ENCODE data around the gene GABARAPL2.
"Not testable (repeated sequence)": the region's sequence is repeated elsewhere in the genome, so short reads cannot be mapped to it uniquely, and the experiment has no call there.

The GABARAPL2 gene

GRCh38 chr16:75555213-75555706 lies 10.9 kb upstream of the GABARAPL2 start:
- DNase-seq: peak; percentile 89

DNA sequence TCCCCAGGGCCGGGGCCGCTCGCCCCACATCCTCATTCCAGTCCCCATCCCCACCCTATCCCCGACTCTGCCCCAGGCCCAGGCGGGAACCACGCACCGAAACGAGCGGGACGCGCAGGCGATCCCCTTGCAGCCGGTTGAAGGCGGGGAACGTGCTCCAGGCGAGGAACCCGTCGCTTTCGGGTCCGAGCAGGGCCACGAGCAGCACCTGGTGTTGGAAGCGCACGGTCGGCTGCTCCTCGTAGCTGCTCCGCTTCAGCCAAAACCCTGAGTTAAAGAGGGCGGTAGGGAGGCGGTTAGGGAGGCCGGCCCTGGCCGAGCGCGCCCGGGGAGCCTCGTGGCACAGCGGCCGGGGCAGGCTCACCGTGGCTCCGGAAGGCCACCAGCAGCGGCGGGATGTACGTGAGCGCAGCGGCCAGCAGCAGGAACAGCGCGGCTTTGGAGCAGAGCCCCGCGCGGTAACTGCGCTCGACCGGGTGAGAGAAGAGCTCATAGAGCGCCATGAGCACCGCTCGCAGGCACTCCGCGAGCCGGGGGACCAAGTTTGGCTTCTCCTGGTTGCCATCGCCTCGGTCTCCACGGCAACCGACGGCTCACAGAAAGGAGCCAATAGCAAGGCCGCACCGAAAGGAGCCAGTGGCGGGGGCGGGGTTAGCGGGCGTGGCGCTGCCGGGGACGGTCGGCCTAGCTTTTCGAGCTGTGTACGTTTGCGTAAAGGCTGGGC lies 10.3 kb upstream of the GABARAPL2 start, which contains the start of gene TMEM231:
TSS of gene TMEM231 (minus strand) at position 546 of the 724 bp plus-strand sequence. CDS start at position 503, 43 bp downstream.
- DNase-seq: peak; percentile 97

- no peak for DNase-seq
These were observed 9.7 kb upstream of the GABARAPL2 start for GRCh38 chr16:75556431-75556950.

DNA sequence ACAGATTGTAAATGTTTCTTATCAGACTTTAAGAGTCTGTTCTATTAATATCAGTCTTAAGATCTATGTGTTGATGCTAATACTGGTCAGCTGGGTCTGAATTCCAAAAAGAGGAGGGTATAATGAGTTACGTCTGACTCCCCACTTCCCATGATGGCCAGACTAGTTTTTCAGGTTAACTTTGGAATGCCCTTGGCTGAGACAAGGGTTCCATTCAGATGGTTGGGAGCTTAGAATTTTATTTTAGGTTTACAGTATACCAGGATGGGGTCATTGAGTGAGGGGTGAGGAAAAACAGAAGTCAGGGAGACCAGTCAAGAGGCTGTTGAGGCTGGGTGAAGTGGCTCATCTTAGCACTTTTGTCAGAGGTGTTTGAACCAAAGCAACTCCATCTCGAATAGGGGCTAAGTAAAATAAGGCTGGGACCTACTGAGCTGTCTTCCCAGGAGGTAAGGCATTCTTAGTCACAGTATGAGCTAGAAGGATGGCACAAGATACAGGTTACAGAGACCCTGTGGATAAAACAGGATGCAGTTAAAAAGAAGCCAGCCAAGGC lies 7.3 kb upstream of the GABARAPL2 start:
- no peak for DNase-seq

DNA sequence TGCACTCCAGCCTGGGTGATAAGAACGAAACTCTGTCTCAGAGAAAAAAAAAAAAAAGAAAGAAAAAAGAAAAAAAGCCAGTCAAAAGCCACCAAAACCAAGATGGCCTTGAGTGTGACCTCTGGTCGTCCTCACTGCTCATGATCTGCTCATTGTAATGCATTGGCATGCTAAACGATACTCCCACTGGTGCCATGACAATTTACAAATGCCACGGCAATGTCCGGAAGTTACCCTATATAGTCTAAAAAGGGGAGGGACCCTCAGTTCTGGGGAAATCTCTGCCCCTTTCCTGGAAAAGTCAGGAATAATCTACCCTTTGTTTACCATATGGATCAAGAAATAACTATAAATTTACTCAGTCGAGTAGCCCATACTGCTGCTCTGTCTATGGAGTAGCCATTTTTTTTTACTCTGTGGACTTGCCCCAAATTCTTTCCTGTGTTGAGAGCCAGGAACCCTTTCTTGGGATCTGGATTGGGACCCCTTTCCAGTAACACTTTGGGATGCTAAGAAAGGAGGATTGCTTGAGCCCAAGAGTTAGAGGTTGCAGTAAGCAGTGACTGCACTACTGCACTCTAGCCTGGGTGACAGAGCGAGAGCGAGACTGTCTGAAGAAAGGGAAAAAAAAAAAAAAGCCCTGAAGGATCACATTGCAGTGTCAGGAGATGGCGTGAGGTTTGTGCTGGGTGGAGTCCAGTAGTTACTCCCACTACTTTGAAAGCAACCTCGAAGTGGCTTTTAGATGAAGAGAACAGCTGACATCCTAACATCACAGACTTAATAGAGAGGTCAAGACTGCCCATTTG lies 6.4 kb upstream of the GABARAPL2 start:
- no peak for DNase-seq

DNA sequence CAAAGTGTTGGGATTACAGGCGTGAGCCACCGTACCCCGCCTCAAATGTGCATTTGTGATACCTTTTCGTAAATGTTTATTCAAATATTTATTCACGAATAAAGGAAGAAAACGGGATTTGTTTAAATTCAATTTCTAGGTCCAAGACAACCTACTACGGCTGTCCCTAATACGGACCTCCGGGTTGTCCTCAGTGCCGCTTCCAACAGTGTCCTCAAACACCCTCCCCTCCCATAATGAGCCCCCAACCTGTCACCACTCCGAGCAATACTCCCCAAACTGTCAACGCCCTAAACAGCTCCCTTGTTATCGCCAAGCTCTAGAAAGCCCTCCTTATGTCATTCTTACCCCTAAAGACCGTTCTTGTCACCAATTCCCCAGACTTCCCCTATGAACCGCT lies 539 bp upstream of the GABARAPL2 start:
- DNase-seq: no peak

DNA sequence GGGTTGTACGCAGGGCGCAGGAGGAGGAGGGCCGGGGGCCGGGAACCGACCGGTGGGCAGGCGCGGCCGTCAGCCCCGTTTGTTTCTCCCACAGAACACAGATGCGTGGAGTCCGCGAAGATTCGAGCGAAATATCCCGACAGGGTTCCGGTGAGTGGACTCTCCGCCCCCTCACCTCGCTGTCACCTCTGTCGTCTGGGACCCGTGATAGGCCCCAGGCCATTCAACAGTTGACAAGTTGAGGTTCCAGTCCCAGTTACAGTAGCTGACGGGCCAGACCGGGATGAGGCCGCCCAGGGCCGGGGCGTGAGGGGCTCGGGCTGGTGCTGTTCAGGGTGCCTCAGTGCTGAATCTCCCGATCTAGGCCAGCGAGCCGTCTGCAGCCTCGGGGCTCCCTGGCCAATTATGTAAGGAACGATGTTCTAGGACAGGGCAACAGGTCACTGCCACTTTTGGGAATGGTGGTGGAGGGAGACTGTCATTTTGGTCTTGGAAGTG lies 628 bp downstream of the GABARAPL2 start:
- no peak for DNase-seq

GRCh38 chr16:75567911-75568310 lies 1.7 kb downstream of the GABARAPL2 start:
- no peak for DNase-seq

DNA sequence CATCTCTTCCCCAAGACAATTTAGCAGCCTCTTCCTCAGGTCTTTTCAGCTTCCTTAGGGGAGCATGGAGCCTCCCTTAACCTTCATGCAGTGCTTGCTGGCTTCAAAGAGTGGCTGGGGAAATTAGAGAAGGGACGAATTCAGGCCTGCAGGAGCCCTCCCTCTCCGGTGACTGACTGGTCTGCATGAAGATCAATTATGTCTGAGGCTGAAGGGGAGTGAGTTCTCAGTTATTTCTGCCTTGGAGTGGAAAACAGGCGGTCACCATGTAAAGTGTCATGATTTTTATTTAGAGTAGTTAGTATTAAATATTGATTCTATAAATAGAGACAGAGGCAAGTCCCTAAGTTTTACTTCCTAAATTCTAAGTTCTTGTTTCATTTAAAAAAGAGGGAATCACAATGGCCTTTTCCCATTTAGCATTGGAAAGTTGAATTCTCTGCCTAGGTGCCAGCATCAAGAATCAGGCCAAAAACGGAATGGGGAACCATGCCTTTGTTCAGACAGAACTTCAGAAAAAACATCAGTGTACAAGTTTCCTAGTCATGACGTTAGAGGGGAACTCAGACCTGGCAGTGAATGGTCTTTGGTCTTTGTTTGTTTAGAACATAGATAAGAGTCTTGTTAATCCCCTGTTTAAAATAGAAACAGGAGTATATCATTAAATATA lies 4.4 kb downstream of the GABARAPL2 start:
- no peak for DNase-seq

- DNase-seq: no peak
These were observed 6.8 kb downstream of the GABARAPL2 start for GRCh38 chr16:75572864-75573542.

- DNase-seq: no peak
These were observed 7.8 kb downstream of the GABARAPL2 start for GRCh38 chr16:75573955-75574354.

DNA sequence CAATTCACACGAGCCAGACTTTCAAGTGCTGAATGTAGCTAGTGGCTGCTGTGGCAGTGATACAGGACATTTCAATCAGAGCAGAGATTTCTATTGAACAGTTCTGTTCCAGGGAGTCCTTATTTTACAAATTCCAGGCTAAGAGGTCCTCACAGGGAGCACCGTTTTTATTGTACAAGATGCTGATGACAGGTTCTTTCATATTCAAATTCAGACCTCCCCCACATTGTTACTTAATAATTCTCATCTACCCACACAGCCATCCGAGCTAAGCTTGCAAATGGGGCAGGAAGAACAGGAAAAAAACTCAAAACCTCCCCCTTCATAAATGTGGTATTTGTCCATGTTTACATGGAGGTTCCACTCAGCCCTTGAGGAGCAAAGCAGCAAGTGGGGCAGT lies 9.8 kb downstream of the GABARAPL2 start:
- DNase-seq: no peak

DNA sequence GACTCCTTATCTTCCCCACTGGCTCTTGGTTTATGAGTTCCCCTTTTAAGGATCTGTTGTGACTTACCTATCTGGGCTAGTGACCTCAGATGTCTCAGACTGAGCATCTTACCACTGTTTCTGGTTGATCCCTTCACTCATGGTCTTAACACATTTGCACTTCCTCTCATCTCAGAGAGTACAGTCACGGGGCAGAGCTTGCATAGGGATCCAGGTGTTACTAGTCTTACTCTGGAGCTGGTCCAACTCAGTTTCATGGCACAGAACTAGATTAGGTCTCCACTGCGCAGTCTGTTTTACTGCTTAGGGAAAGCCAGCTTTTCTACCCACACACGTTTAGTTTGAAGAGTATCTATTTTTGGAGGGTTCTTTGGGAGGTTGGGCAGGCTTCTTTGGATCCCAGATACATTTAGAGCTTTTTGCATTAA lies 10.2 kb downstream of the GABARAPL2 start:
- DNase-seq: peak; percentile 33

DNA sequence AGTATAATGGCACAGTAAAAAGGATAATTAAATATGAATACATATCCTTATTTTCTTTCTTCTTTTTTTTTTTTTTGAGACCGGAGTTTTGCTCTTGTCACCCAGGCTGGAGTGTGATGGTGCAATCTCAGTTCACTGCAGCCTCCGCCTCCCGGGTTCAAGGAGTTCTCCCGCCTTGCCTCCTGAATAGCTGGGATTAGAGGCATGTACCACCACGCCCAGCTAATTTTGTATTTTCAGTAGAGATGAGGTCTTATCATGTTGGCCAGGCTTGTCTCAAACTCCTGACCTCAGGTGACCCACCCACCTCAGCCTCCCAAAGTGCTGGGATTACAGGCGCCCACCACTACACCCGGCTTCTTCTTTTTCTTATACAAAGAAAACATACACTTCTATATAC lies 12.0 kb downstream of the GABARAPL2 start:
- no peak for DNase-seq

DNA sequence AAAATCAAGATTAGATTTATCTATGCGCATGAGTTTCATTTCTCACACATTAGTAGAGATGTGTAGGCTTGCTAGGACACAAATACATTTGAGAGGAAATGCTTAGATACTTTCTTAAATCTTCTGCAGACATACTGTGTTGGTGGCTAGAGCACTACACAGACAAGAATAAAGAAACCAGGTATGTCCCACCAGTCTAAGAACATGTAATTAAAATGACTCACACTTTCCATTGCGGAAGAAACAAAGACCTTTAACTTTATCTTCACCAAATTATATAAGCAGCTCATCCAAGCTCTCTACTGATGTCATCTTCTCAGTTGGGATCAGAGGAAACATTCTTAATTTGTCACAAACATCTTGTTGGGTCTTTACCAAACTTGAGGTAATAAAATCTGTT lies 12.5 kb downstream of the GABARAPL2 start:
- no peak for DNase-seq

DNA sequence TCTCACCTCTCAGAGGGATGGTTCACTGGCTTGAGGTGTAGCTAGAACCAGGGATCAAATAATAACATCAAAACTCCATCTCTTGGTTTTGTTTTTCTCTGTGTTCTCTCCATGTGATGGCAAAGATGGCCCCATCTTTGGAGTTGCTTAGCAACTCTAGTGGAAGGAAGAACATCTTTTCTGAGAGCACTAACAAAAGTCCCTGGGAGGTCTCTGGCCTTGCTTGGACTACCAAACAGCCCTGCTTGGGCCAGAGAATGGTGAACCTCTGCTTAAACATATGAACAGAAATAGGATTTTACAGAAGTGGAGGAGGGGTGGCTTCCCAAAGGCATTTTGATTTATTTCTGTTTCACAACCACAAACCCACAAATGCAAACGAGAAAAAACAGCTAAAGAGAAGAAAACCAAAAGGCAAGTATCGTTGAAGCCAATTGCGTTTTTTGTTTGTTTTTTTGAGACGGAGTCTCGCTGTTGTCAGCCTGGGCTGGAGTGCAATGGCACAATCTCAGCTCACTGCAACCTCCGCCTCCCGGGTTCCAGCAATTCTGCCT lies 13.2 kb downstream of the GABARAPL2 start:
- no peak for DNase-seq

- no peak for DNase-seq
These were observed 17.9 kb downstream of the GABARAPL2 start for GRCh38 chr16:75584108-75584507.

DNA sequence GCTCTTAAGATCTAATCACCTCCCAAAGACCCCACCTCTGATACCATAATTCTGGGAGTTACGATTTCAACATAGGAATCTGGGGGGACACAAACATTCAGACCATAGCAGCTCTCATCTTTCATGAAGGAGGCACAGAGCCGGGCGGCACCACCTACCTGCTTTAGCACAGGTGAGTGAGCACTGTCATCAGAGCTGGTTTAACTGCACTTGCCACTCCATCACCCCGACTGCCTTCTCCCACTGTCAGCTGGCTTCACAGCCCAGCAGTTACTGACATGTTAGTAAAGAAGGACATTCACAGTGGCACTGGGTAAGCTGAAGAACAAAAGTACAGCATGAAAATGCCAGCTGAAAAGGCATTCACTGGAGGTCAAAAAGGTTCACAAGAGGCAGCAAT lies 22.5 kb downstream of the GABARAPL2 start:
- no peak for DNase-seq

- DNase-seq: no peak
These were observed 23.1 kb downstream of the GABARAPL2 start for GRCh38 chr16:75589306-75589705.

GRCh38 chr16:75590920-75591843 lies 25.0 kb downstream of the GABARAPL2 start:
- peak; percentile 12 for DNase-seq

GRCh38 chr16:75591927-75592326 lies 25.7 kb downstream of the GABARAPL2 start:
- not testable (repeated sequence) for DNase-seq

All from NCI-H82 (cell line).